ENCODE measurements around the gene HSD3B7.

Gene HSD3B7

GRCh38 chr16:31003744-31004143, 18.7 kb downstream of the HSD3B7 start:
- no peak overlapping the region for H3K4me3 ChIP-seq (ENCODE audit: low read depth, low read length)

GRCh38 chr16:31004658-31005057, 19.7 kb downstream of the HSD3B7 start:
- no peak for TF ChIP-seq CTCF (IDR thresholded peaks at IDR 0.05; ENCODE audit: low read depth, low read length)
- no peak overlapping the region for H3K4me3 ChIP-seq (ENCODE audit: low read depth, low read length)

More at GRCh38 chr16:31003744-31004143, 18.7 kb downstream of the HSD3B7 start:
- TF ChIP-seq CTCF (IDR thresholded peaks at IDR 0.05; ENCODE audit: low read depth, low read length), result no peak

- TF ChIP-seq CTCF (IDR thresholded peaks at IDR 0.05; ENCODE audit: low read depth, low read length), result no peak
- no peak overlapping the region for H3K4me3 ChIP-seq (ENCODE audit: low read depth, low read length)
Measured at GRCh38 chr16:31005350-31006085, 20.5 kb downstream of the HSD3B7 start.

- TF ChIP-seq CTCF (IDR thresholded peaks at IDR 0.05; ENCODE audit: low read depth, low read length), result no peak
Measured at GRCh38 chr16:31006086-31006385, 21.0 kb downstream of the HSD3B7 start.

GRCh38 chr16:31006589-31006988, 21.6 kb downstream of the HSD3B7 start:
- no peak for TF ChIP-seq CTCF (IDR thresholded peaks at IDR 0.05; ENCODE audit: low read depth, low read length)
- H3K4me3 ChIP-seq (ENCODE audit: low read depth, low read length), result no peak overlapping the region

More at GRCh38 chr16:31006086-31006385, 21.0 kb downstream of the HSD3B7 start:
- no peak overlapping the region for H3K4me3 ChIP-seq (ENCODE audit: low read depth, low read length)

GRCh38 chr16:31007684-31008083, 22.7 kb downstream of the HSD3B7 start:
- no peak overlapping the region for H3K4me3 ChIP-seq (ENCODE audit: low read depth, low read length)
- no peak for TF ChIP-seq CTCF (IDR thresholded peaks at IDR 0.05; ENCODE audit: low read depth, low read length)

GRCh38 chr16:31008149-31008548, 23.1 kb downstream of the HSD3B7 start:
- H3K4me3 ChIP-seq (ENCODE audit: low read depth, low read length), result no peak overlapping the region
- no peak for TF ChIP-seq CTCF (IDR thresholded peaks at IDR 0.05; ENCODE audit: low read depth, low read length)

Data from WI38 (cell line).